GM18861 (cell line): Measurements from ENCODE around the gene PXDN.
"Not testable (repeated sequence)": the region's sequence is repeated elsewhere in the genome, so short reads cannot be mapped to it uniquely, and the experiment has no call there.

ENCODE experiments used
- ATAC-seq: cut with Tn5 transposase; IDR thresholded peaks from one replicate; pipeline ENCODE4 v1.9.1; 2021; ENCODE audit not compliant: unreplicated experiment

Gene PXDN

DNA sequence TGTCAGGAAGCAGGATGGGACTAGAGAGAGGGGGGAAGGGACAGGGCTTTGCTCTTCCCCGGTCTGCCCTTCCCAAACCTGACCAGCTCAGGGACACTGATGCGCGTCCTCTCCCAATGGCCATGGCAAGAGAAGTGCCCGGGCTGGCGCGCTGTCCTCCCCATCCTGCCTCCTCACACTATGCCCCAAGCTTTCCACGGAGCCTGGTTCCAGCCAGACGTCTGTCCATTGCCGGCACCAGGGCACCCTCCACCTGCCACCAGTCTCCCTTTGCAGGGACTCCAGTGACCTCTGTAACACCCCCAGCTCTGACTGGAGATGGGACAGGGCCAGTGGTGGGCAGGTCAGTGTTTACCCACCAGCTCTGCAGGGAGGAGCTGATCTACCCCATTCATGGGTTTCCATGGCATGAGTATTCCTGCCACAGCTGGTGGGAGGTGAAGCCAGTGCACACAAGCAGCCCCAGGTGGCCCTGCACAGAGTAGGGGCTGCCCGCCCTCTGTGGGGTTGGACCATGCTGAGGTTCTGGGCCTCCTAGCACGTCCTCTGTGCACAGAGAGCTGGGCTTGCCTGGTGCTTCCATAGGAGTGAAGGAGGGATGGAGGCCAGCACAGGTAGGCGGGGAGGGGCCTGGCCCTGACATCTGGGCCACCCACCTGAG is 109.5 kb downstream of the PXDN start:
- no peak for ATAC-seq

GRCh38 chr2:1633936-1634587 is 110.3 kb downstream of the PXDN start:
- ATAC-seq: no peak

DNA sequence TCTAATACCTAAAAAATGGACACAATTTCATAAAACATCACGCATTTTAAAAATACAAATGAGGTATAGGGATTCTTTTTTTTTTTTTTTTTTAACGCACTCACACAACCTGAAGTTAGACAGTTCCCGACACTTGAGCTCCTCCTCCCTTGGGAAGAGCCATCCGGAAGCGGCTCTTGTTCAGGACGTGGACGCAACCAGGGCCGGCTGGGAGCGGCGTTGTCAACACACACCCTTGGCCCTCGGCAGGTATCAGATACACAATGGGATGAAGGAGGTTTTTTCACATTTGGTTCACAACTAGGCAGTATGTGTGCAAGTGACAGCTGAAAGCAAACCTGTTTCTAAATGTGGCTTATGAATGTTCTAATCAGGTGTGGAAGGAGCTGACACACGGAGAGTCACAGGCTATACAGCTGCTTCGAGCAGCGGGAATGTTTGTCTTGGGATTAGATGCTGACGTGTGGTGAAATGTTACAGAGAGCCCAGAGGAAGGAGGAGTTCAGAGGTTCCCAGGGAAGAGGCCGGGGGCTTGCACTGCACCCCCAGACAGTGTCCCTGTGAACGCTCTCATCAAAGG is 111.1 kb downstream of the PXDN start:
- ATAC-seq: no peak

- ATAC-seq: no peak
Measured at GRCh38 chr2:1632510-1632909, 111.8 kb downstream of the PXDN start.

DNA sequence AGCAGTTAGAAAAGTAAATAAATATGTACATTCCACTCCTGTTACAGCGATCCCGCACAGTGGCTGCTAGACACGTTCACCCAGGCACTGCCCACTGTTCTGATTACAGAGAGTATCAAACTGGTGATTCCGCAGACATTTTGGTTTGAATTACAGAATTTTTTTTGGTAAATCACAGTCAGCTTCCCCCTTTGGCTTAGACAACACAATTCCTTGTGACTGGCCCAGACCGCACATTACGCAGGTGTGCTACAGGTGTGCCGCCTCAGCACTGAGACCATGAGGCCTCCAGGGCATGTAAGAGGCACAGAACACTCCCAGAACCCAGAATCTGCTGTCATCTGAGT is 112.3 kb downstream of the PXDN start:
- ATAC-seq: no peak

GRCh38 chr2:1631292-1632001 is 112.9 kb downstream of the PXDN start:
- no peak for ATAC-seq

DNA sequence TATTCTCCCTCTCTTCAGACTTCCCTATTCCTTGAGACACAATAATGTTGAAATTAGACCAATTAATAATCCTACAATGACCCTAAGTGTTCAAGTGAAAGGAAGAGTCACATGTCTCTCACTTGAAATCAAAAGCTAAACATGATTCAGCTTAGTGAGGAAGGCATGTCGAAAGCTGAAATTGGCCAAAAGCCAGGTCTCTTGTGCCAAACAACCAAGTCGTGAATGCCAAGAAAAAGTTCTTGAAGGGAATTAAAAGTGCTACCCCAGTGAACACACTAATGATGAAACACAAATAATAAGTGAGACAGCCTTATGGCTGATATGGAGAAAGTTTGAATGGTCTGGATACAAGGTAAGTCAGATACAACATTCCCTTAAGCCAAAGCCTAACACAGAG is 115.4 kb downstream of the PXDN start:
- no peak for ATAC-seq

DNA sequence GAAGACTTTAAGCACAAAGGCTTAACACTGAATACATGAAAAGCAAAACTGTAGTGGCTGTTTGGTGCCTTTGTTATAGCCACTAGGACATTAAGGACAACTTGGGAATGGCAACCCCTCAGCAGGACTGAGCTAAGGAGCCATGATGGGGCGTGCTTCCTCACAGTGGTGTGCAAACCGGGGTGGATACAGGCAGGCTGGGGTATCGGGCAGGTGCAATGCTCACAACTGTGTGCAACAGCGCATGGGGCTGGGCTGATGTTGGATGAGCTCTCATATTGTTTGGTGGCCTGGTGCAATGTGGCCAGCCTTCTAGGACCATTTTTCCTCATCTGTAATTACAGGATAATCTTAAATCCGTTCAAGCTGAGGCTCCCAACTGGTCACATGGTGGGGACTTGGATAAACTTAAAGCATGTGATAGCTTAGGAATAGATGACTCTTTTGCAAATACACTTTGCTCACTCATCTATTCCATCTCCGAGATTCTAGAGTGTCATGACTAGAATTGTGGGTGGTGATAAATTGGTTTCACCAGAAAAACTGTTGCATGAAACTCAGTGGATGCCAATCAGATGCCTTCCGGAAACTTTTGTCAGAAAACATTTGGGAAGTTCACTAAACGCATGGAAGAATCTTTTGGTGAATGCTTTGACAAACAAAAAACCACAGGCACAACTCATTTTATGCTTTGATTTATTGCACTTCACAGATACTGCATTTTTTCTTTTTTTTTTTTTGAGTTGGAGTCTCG is 116.5 kb downstream of the PXDN start:
- ATAC-seq: no peak

DNA sequence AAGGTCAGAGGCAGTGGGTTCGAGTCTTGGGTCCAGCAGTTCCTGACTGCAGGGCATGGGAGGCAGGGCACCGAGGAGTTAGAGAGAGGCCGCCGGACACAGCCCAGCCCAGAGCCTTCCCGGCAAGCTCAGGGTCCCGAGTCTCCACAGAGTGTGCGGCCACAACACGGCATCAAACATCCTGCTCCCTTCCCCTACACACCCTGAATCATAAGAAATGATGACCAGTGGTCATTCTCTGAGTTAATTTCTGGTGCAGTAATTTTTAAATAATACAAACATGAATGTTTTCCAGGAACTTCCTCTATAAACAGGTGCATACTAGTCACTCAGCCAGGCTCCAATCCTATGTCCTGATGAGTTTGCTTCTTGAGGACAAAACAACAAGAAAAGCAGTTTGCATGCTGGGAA is 118.0 kb downstream of the PXDN start:
- no peak for ATAC-seq

DNA sequence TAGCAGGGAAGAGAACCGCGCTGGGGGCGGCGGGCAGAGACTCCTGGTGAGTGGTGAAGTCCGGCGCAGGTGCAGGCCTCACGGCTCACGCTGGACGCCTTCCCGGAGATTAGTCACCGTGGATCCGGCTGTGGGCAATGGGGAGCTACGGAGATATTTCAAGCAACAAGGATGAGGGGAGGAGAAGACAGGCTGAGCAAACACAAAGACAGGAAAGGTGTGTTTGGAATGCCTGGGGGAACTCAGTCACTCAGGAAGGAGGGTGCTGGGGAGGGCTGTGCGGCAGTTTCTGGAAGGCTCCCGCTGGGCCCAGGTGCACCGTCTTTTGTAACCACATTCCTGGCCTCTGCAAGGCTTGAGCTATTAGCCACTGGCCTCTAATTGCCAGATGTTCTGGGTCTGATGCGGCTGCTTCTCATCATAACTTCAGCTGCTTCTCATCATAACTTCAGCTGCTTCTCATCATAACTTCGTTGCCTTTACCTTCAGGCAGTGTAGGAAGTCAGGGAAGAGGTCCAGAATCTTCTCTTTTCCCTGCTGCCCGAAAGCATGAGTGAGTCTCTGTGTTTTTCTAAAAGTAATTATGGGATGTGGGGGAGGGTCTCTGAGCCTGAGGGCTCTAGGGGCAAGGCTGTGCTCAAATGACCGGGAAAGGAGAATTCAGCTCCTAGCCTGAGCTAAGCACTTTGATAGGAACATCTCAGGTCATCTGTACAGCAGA is 118.9 kb downstream of the PXDN start:
- ATAC-seq: no peak

- no peak for ATAC-seq
Measured at GRCh38 chr2:1623906-1624445, 120.3 kb downstream of the PXDN start.

DNA sequence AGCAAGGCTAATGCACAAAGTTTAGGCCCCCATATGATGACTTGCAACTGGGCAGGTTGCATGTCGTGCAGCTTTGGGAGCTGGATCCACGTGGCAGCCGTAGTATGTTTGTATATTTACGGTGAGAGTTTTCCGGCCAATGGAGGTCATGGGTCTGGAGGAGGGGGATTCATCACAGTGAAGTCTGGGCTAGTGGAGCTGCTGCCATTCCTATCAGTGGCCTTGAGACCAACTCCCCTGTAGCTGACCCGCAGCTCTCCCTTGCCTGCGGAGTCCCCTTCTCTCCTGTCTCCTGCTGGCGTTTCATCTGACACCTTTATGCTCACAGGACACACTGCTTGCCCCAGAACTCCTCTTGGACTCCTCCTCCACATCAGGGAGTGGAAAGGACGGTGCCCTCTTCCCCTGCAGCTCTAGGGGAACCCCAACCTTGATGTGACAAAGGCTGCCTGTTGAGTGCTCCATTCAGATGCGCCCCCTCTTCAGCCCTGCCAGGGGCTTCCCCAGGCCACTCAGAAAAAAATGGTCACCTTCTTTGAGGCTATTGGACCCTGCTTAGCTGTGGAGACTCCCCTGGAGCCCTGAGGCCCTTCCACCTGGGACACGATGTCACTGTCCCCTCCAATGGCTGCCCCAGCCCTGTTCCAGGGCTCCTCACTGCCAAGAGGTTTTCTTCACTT is 121.7 kb downstream of the PXDN start:
- ATAC-seq: no peak

DNA sequence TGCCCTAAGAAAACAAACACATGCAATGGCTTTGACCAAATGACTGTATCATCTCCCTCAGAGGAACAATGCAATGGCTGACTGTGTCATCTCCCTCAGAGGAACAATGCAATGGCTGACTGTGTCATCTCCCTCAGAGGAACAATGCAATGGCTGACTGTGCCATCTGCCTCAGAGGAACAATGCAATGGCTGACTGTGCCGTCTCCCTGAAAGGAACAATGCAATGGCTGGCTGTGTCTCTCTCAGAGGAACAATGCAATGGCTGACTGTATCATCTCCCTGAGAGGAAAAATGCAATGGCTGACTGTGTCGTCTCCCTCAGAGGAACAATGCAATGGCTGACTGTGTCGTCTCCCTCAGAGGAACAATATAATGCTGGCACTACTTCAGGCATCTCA is 122.3 kb downstream of the PXDN start:
- not testable (repeated sequence) for ATAC-seq

DNA sequence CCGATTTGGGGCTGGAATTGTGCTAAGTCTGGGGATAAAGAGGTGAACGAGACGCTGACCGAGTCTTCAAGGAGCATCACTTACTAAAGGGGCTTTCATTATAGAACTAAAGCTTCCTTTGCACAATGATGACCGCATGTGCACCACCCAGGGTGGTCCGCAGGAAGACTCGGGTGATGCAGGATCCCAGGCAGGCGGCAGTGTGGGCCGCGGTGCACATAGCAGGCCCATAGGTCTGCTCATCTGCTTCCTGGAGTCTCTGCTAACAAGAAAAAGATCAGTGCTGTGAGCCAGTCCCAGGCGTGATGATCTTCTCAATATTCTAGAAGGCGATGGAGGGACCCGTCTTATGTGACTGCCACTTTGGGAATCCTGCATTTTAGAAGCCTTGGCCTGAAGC is 122.8 kb downstream of the PXDN start:
- ATAC-seq: no peak

- no peak for ATAC-seq
Measured at GRCh38 chr2:1621041-1621440, 123.3 kb downstream of the PXDN start.

GRCh38 chr2:1620081-1620480 is 124.2 kb downstream of the PXDN start:
- ATAC-seq: no peak

- no peak for ATAC-seq
Measured at GRCh38 chr2:1619556-1619955, 124.8 kb downstream of the PXDN start.

DNA sequence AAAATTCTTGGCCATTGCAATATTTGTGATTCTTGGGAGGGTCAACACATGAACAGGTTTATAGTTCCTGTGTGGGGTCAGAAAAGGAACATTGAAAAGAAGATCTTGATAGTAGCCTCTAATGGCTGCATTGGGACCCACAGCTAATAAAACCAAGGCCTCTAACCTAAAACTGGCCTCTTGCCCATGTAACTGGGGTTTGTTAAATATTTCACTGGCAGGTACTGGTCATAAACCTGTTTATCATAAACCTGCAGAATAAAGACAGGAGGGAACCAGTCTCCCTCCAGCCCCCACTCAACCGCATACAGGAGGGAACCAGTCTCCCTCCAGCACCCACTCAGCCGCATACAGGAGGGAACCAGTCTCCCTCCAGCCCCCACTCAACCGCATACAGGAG is 125.3 kb downstream of the PXDN start:
- no peak for ATAC-seq

DNA sequence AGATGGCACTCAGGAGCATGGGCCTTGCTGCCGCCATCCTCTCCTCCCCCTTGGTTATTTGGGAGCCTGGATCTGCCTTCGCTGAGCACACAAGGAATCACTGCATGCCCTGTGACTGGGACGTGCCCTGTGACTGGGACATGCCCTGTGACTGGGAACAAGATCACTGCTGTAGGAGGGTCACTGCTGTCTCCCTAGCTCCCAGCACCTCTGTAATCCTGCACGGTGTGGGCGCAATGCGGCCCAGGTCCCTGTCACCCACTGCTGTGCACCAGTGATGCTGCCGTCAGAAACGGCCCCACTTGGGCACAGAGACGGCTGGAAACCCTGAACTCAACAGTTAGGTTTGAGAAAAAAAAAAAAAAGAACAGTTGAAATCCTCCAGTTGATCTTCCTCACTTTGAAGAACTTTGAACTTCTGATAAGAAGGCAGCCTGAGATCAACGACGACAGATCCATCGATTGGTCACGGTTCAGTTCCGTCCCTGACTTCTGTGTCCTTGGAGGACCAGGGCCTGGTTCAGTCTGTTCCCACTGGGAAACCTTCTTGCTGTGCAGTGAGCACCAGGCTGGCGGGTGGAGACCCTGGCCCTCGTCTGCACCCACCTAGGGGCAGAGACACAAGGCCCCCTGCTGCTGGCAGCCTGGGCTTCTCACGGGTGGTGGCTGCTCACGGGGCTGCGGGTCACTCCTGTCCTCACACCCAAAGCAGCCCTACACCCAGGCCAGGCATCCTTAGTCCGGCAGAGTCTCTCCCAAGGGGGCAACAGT is 125.9 kb downstream of the PXDN start:
- ATAC-seq: no peak
